Measurements from ENCODE around the gene SH2D4B.
"Not testable (repeated sequence)": the region's sequence is repeated elsewhere in the genome, so short reads cannot be mapped to it uniquely, and the experiment has no call there.

Gene SH2D4B

DNA sequence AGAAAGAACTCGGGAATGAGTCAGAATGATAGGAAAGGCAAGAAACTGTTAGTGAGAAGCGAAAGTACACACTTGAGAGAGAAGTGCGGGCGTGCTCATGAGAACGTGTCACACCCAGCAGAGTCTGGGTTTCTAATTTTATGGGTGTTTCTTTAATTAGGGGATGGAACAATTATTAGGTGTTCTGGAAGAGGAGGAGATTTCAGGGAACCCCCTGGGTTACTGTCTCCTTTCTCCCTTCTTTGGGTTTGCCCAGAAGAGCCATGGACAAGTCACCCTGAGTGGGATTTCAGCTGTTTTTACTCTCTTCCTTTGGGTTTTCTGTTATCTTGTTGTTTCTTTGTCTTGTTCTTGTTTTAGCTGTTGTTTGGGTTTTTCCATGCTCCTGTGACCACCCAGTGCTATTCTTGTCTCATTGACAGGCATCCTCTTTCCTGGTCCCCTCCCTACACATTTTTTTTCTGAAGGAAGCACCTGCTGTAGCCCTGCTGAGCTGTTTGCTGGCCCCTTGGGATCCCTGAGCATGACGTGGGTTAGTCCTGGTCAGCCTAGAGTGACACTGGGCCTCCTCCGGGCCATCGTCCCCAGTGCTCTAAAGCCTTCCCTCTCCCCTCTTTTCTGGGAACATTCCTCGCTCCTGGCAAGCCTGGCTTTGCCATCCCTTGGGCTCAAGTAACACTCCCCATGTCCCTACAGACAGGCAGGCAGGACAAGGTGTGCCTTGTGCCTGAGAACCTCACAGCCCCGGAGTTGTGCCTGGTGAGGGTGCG lies 3.5 kb downstream of the SH2D4B start:
- no peak overlapping the region for H3K27ac ChIP-seq (ENCODE audit: low read length)
- H3K4me3 ChIP-seq (ENCODE audit: low read length) = no peak overlapping the region
- H3K9ac ChIP-seq (ENCODE audit: low read length) = no peak overlapping the region

GRCh38 chr10:80542053-80542452 lies 4.4 kb downstream of the SH2D4B start:
- H3K9me3 ChIP-seq (ENCODE audit: control insufficient read depth, low read depth, low read length) = no peaks in the 10 kb centered on the region
- no peak overlapping the region for H3K4me3 ChIP-seq (ENCODE audit: low read length)
- no peaks in the 10 kb centered on the region for H3K4me1 ChIP-seq (ENCODE audit: control insufficient read depth, low read depth, low read length)
- H3K36me3 ChIP-seq (ENCODE audit: control insufficient read depth, low read depth, low read length) = no peaks in the 10 kb centered on the region
- no peak overlapping the region for H3K27ac ChIP-seq (ENCODE audit: low read length)
- H3K27me3 ChIP-seq (ENCODE audit: control insufficient read depth, insufficient read depth, low read length) = no peaks in the 10 kb centered on the region
- H3K9ac ChIP-seq (ENCODE audit: low read length) = no peak overlapping the region

More for the DNA sequence above, 3.5 kb downstream of the SH2D4B start:
- Histone ChIP-seq H3K4me1 (ENCODE audit: control insufficient read depth, low read depth, low read length) (no peaks in the 10 kb centered on the region), H3K27me3 (ENCODE audit: control insufficient read depth, insufficient read depth, low read length) (no peaks in the 10 kb centered on the region), H3K36me3 (ENCODE audit: control insufficient read depth, low read depth, low read length) (no peaks in the 10 kb centered on the region), H3K9me3 (ENCODE audit: control insufficient read depth, low read depth, low read length) (no peaks in the 10 kb centered on the region)

GRCh38 chr10:80542652-80543318 lies 5.1 kb downstream of the SH2D4B start:
- H3K27me3 ChIP-seq (ENCODE audit: control insufficient read depth, insufficient read depth, low read length) = no peaks in the 10 kb centered on the region
- H3K4me1 ChIP-seq (ENCODE audit: control insufficient read depth, low read depth, low read length) = no peaks in the 10 kb centered on the region
- no peak overlapping the region for H3K27ac ChIP-seq (ENCODE audit: low read length)
- H3K36me3 ChIP-seq (ENCODE audit: control insufficient read depth, low read depth, low read length) = no peaks in the 10 kb centered on the region
- H3K9ac ChIP-seq (ENCODE audit: low read length) = no peak overlapping the region
- no peak overlapping the region for H3K4me3 ChIP-seq (ENCODE audit: low read length)
- no peaks in the 10 kb centered on the region for H3K9me3 ChIP-seq (ENCODE audit: control insufficient read depth, low read depth, low read length)

GRCh38 chr10:80543319-80543672 lies 5.6 kb downstream of the SH2D4B start:
- not testable (repeated sequence) for H3K27ac ChIP-seq (ENCODE audit: low read length); H3K9me3 ChIP-seq (ENCODE audit: control insufficient read depth, low read depth, low read length); H3K27me3 ChIP-seq (ENCODE audit: control insufficient read depth, insufficient read depth, low read length); H3K4me1 ChIP-seq (ENCODE audit: control insufficient read depth, low read depth, low read length); H3K36me3 ChIP-seq (ENCODE audit: control insufficient read depth, low read depth, low read length); H3K4me3 ChIP-seq (ENCODE audit: low read length); H3K9ac ChIP-seq (ENCODE audit: low read length)

GRCh38 chr10:80544316-80544953 lies 6.7 kb downstream of the SH2D4B start:
- H3K4me3 ChIP-seq (ENCODE audit: low read length) = no peak overlapping the region

DNA sequence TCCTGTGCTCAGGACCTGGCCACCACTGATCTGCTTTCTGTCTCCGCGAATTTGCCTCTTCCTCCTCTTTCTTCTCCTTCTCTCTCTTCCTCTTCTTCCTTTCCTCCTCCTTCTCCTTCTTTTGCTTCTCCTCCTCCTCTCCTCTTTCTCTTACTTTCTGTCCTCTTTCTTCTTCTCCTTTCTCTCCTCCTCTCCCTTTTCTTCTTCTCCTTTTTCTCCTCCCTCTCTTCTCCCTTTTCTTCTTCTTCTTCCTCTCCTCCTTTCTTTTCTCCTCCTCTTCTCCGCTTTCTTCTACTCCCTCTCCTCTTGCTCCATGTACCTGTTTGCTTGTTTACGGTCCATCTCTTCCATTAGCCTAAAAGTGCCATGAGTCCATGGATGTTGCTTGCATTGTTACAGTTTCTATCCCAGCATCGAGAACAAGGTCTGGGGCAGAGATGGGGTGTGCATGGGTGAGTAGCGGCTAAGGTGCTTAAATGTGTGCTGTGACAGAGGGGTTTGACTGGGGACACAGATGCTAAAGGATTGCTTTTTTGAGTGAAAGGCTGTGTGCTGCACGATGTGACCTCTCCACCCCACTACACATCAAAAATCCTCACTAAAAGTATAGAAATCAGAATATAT lies 7.7 kb downstream of the SH2D4B start:
- H3K4me1 ChIP-seq (ENCODE audit: control insufficient read depth, low read depth, low read length) = no peaks in the 10 kb centered on the region
- no peaks in the 10 kb centered on the region for H3K36me3 ChIP-seq (ENCODE audit: control insufficient read depth, low read depth, low read length)
- no peaks in the 10 kb centered on the region for H3K27me3 ChIP-seq (ENCODE audit: control insufficient read depth, insufficient read depth, low read length)
- H3K27ac ChIP-seq (ENCODE audit: low read length) = no peak overlapping the region
- H3K4me3 ChIP-seq (ENCODE audit: low read length) = no peak overlapping the region
- no peak overlapping the region for H3K9ac ChIP-seq (ENCODE audit: low read length)
- no peaks in the 10 kb centered on the region for H3K9me3 ChIP-seq (ENCODE audit: control insufficient read depth, low read depth, low read length)

More at GRCh38 chr10:80544316-80544953, 6.7 kb downstream of the SH2D4B start:
- no peak overlapping the region for H3K27ac ChIP-seq (ENCODE audit: low read length)
- no peaks in the 10 kb centered on the region for H3K27me3 ChIP-seq (ENCODE audit: control insufficient read depth, insufficient read depth, low read length)
- no peak overlapping the region for H3K9ac ChIP-seq (ENCODE audit: low read length)
- H3K9me3 ChIP-seq (ENCODE audit: control insufficient read depth, low read depth, low read length) = no peaks in the 10 kb centered on the region
- no peaks in the 10 kb centered on the region for H3K36me3 ChIP-seq (ENCODE audit: control insufficient read depth, low read depth, low read length)
- no peaks in the 10 kb centered on the region for H3K4me1 ChIP-seq (ENCODE audit: control insufficient read depth, low read depth, low read length)

GRCh38 chr10:80552151-80552646 lies 14.5 kb downstream of the SH2D4B start:
- Histone ChIP-seq H3K9ac (ENCODE audit: low read length) (no peak overlapping the region), H3K9me3 (ENCODE audit: control insufficient read depth, low read depth, low read length) (no peaks in the 10 kb centered on the region), H3K4me1 (ENCODE audit: control insufficient read depth, low read depth, low read length) (peaks cover 16% of the 10 kb centered on the region), H3K36me3 (ENCODE audit: control insufficient read depth, low read depth, low read length) (no peaks in the 10 kb centered on the region), H3K27ac (ENCODE audit: low read length) (no peak overlapping the region), H3K4me3 (ENCODE audit: low read length) (peak overlapping the region; percentile 8), H3K27me3 (ENCODE audit: control insufficient read depth, insufficient read depth, low read length) (no peaks in the 10 kb centered on the region)

- no peak overlapping the region for H3K27ac ChIP-seq (ENCODE audit: low read length)
- H3K9me3 ChIP-seq (ENCODE audit: control insufficient read depth, low read depth, low read length) = no peaks in the 10 kb centered on the region
- H3K4me1 ChIP-seq (ENCODE audit: control insufficient read depth, low read depth, low read length) = peaks cover 16% of the 10 kb centered on the region
- H3K36me3 ChIP-seq (ENCODE audit: control insufficient read depth, low read depth, low read length) = no peaks in the 10 kb centered on the region
- no peaks in the 10 kb centered on the region for H3K27me3 ChIP-seq (ENCODE audit: control insufficient read depth, insufficient read depth, low read length)
- H3K9ac ChIP-seq (ENCODE audit: low read length) = no peak overlapping the region
- H3K4me3 ChIP-seq (ENCODE audit: low read length) = no peak overlapping the region
Observed at GRCh38 chr10:80553436-80553835, 15.7 kb downstream of the SH2D4B start.

- Histone ChIP-seq H3K9me3 (ENCODE audit: control insufficient read depth, low read depth, low read length) (no peaks in the 10 kb centered on the region), H3K4me3 (ENCODE audit: low read length) (no peak overlapping the region)
Observed at GRCh38 chr10:80554050-80554449, 16.3 kb downstream of the SH2D4B start.

DNA sequence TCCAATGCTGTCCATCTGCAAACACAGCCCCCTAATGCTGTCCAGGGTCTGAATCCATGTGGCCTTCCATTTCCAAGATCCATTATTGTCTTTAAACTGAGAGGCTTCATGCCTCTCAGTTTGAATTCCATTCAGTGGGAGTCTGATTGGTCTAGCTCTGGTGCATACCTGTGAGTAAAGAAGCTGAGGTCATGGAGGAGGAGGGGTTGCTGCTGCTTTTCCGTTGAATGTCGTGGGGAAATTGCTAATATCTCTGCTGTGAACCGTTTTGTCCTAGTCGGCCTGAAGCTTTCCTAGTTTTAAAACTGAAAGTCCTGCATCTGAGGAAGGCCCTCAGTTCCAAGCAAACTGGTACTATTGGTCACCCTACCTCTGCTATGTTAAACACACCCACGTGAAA lies 17.7 kb downstream of the SH2D4B start:
- no peaks in the 10 kb centered on the region for H3K9me3 ChIP-seq (ENCODE audit: control insufficient read depth, low read depth, low read length)

More at GRCh38 chr10:80554050-80554449, 16.3 kb downstream of the SH2D4B start:
- Histone ChIP-seq H3K4me1 (ENCODE audit: control insufficient read depth, low read depth, low read length) (peaks cover 16% of the 10 kb centered on the region), H3K36me3 (ENCODE audit: control insufficient read depth, low read depth, low read length) (no peaks in the 10 kb centered on the region), H3K27me3 (ENCODE audit: control insufficient read depth, insufficient read depth, low read length) (no peaks in the 10 kb centered on the region), H3K27ac (ENCODE audit: low read length) (no peak overlapping the region), H3K9ac (ENCODE audit: low read length) (no peak overlapping the region)

DNA sequence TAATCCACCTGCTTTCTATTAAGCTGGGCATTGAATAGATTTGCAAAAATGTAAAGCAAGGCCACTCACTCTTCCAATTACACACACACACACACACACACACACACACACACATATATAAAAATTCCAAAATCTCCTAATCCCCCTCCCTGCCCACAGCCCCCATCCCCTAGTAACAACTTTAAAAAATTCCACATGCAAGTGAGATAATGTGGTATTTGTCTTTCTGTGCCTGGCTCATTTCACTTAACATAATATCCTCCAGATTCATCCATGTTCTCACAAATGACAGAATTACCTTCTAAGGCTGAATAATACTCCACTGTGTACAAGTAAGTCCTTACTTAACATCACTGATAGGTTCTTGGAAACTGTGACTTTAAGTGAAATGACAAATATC lies 24.2 kb downstream of the SH2D4B start:
- Histone ChIP-seq H3K36me3 (ENCODE audit: control insufficient read depth, low read depth, low read length) (no peaks in the 10 kb centered on the region), H3K27ac (ENCODE audit: low read length) (no peak overlapping the region), H3K4me3 (ENCODE audit: low read length) (no peak overlapping the region), H3K27me3 (ENCODE audit: control insufficient read depth, insufficient read depth, low read length) (no peaks in the 10 kb centered on the region), H3K9me3 (ENCODE audit: control insufficient read depth, low read depth, low read length) (no peaks in the 10 kb centered on the region), H3K4me1 (ENCODE audit: control insufficient read depth, low read depth, low read length) (no peaks in the 10 kb centered on the region), H3K9ac (ENCODE audit: low read length) (no peak overlapping the region)

More for the DNA sequence above, 17.7 kb downstream of the SH2D4B start:
- Histone ChIP-seq H3K36me3 (ENCODE audit: control insufficient read depth, low read depth, low read length) (no peaks in the 10 kb centered on the region), H3K4me1 (ENCODE audit: control insufficient read depth, low read depth, low read length) (peaks cover 16% of the 10 kb centered on the region), H3K27me3 (ENCODE audit: control insufficient read depth, insufficient read depth, low read length) (no peaks in the 10 kb centered on the region), H3K27ac (ENCODE audit: low read length) (no peak overlapping the region), H3K4me3 (ENCODE audit: low read length) (no peak overlapping the region), H3K9ac (ENCODE audit: low read length) (no peak overlapping the region)

Data from iPS-18a (cell line).